ENCODE data around the gene CFAP99. TPM values are rescaled to one million over a fixed set of nuclear protein-coding genes. Genes with fewer than 3 reads are reported as not detected.
"Not testable (repeated sequence)": the region's sequence is repeated elsewhere in the genome, so short reads cannot be mapped to it uniquely, and the experiment has no call there.

CFAP99 gene
- polyA plus RNA-seq, 5 donors = 0.26 to 2.0 (median 1.2) TPM

- DNase-seq = no peak
These were observed 9.9 kb downstream of the CFAP99 start for GRCh38 chr4:2428496-2429213.

- not testable (repeated sequence) for DNase-seq
These were observed 11.4 kb downstream of the CFAP99 start for GRCh38 chr4:2429945-2430757.

- no peak for DNase-seq
These were observed 13.2 kb downstream of the CFAP99 start for GRCh38 chr4:2432004-2432403.

GRCh38 chr4:2432991-2433530, 14.3 kb downstream of the CFAP99 start:
- no peak for DNase-seq

DNA sequence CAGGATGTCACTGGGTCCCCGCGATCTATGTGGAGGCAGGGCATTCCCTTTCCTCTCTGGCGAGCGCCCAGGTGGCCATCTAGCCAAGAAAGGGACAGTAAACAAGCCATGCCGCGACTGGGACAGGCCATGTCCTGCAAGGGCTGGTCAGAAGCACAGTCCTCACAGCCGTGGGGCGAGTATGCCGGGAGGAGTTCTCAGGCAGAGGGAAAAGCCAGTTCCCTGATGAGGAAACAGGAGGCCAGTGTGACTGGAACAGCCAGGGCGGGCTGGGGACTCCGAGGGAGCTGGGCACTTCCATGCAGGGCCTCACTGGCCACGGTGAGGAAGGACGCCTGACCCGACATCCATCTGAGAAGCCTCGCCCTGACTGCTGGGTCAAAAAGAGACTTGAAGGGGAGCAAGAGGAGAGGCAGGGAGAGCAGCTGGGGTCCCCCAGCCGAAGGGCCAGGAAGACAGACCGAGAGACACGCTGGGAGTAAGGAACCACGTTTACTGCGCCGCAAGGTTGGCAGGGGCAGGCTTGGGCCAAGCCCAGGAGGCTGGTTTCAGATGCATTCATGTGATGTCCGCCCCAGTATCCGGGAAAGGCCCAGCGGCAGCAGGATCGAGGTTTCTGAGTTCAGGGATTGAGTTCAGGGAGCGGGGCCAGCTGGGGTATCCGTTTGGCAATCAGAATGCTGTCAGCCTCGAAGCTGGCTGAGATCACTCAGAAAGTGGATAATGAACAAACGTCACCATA, 15.0 kb downstream of the CFAP99 start:
- DNase-seq = no peak

DNA sequence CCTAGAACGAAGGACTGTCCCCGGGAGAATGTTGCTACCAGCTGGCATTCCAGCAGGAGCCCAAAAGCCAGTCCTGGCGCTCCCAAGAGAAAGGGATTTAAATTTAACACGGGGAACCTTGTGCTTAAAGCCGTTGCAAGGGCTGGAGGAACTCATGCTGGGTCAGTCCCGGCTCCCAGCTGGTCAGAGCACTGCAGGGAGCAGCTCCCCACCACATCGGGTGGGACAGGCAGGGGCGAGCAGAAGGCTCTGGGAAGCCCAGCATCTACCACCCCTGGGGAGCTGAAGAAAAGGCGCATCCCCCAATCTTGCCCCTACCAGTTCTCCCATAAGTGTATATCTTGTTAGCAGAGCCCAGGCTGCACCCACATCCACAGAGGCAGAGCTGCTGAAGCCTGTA, 15.7 kb downstream of the CFAP99 start:
- no peak for DNase-seq

DNA sequence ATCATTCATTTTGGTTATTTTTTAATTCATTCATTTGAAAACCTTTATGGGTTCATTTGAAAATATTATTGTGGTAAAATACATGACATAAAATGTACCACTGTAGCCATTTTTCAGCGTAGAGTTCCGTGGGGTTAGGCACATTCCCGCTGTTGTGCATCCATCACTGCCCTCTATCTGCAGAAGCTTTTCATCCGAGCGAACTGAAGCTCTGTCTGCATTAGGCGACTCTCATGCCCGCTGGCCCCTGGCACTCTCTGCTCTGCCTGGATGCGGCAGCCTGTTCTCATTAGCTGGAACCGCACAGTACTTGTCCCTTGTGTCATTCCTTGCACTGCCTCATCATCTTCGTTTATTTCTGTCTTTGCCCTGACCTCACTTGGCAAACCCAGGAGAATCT, 17.5 kb downstream of the CFAP99 start:
- no peak for DNase-seq

- no peak for DNase-seq
These were observed 18.2 kb downstream of the CFAP99 start for GRCh38 chr4:2436761-2437474.

- DNase-seq = no peak
These were observed 18.9 kb downstream of the CFAP99 start for GRCh38 chr4:2437475-2438215.

DNA sequence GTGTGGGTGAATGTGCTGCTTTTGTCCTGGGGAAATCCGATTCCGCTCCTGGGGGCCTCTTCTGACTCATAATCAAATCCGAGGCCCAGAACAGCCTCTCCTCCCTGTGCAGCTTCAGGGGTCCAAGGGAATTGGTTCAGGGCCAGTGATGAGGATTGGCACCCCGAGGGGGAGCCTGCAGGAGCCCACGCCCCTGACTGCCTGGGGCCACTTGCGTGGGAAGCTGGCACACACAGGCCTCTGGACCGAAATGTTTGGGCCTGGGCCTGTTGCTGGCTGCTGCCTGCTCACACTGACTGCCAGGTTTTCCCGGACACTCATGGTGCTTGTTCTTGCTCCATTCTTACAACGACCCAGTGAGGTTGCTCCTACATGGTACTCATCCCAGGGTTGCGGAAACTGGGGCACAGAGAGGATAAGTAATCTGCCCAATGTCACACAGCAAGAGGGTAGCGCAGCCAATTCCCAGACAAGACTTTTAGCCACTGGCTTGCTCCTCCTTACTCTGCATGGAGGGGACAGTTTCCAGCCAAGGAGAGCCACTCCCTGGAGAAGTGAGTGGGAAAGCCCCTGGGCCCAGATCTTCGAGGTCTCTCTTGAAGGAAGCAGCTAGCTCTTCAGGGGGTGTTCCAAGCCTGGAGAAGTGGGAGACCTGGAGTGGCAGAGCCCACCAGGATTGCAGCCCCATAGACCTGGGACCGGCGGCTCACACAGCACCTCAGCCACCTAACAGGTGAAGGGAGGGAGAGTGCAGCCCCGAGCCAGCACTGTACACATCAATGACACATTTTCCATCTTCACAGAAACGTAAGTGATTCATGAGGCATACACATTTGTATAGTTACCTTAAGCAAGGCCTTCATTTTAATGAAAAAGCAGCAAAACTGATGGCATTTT, 20.3 kb downstream of the CFAP99 start:
- no peak for DNase-seq

- DNase-seq = no peak
These were observed 22.8 kb downstream of the CFAP99 start for GRCh38 chr4:2441393-2442174.

GRCh38 chr4:2442175-2442993, 23.6 kb downstream of the CFAP99 start:
- no peak for DNase-seq

DNA sequence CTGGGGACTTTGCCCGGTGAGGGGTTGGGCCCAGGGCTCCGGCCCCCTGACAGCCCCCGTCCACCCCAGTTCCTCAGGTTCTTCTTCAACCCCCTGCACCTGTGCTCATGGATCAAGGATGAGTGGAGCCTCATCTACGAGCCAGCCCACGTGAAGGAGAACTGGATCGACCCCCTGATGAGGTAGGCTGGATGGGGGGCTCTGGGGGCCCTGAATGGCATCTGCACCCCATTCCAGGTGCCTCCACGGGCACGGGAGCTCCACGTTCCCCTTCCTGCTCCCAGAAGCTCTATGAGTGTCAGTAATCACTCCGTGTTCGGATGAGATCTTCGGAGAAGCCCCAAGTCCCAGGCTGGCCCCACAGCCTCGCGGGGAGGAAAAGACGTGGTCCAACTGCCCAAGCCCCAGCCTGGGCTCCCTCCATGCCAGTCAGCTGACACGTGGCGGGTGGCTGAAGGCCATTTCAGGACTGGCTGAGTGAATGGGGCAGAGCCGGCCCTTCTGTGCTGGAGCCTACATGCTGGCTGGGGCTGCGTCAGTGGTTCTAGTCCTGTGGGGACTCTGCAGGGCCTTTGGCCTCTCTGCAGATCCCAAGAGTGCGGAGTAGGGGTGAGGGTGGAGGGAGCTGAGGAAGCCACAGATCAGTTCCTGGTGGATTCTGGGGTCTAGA, 24.4 kb downstream of the CFAP99 start:
- DNase-seq = no peak

DNA sequence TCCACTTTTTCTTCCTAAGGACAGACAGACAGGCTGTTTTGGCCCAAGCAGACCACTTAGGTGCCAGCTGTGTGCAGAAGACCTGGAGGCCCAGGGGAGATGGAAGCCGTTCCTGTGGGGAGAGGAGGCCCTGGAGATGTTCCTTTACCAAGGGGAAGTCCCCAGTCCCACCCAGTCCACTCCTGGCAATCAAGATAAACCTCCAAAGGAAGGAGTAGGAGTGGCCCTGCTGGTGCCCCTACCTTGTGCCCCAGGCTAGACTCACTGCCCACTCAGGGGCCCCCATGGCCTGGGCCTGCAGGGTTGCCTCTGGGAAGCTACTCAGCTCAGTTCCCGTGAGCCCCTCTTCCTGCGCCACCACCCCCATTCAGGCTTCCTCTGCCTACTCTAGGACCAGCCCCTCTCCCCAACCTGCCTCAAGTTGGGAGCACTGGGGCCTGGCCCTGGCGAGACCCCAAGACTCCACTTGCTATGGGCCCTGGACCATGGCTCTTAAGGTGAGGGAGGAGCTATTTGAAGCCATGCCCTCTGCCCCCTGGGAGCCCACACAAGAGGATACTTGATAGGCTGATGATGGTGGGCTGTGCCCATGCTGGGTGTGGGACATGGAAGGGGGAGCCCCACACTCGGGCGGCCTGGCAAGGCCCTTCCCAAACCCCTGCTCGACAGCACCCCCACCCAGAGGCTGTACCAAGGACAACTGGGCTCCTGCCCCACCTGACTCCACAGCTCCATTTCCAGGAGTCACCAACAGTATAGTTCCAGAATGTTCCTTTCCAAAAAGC, 25.4 kb downstream of the CFAP99 start:
- no peak for DNase-seq

- DNase-seq = no peak
These were observed 26.4 kb downstream of the CFAP99 start for GRCh38 chr4:2445130-2445529.

GRCh38 chr4:2445571-2445970, 26.8 kb downstream of the CFAP99 start:
- DNase-seq = no peak
